Measurements from ENCODE around the gene FHOD3. TPM values are rescaled to one million over a fixed set of nuclear protein-coding genes. Genes with fewer than 3 reads are reported as not detected.

FHOD3 gene
- total RNA-seq, 4 donors from 2014 or later, result 3.5 to 40.0 (median 14.5) TPM

DNA sequence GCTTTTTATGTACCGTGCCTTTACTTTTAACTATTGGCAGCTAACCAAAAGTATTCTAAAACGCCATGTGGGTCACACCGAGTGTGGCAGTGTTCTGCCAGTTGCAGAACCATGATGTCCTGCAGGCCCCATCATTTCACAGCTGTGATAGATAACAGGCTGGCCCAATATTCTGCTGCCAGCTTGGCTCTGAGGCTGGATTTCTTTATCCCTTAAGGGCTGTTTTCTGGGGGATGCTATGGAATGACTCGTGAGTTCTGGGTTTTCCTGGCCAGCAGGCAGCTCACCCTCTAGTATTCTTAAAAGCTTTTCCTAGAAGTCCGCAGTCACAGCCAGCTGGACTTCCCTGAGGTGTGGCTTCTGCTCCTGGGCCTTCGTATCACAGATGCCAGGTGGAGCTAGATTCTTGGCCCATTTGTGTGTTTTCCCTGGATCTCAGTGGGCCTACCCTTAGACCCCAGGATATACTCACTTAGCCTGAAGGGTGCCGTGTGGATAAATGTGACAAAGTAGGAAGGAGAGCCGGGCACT, 41.0 kb downstream of the FHOD3 start:
- Histone ChIP-seq H3K27ac (no peak overlapping the region), H3K27me3 (no peaks in the 10 kb centered on the region), H3K9me3 (no peaks in the 10 kb centered on the region), H3K36me3 (no peaks in the 10 kb centered on the region), H3K4me1 (peaks cover 0 to 14% (median 9%) of the 10 kb centered on the region in 4 donors), H3K4me3 (no peak overlapping the region)
- DNase-seq, result no peak
- in situ Hi-C loops (cut with MboI; ENCODE audit: low pct_ligation_motif_present in 1 of 4, low pct_unique_long_range_greater_than_20kb in 1 of 4, low sequenced_read_pairs in 3 of 4), result no loop called here
- no peak for TF ChIP-seq EP300 (IDR thresholded peaks at IDR 0.05; ENCODE audit: low read depth)
- no peak for TF ChIP-seq POLR2AphosphoS5 (IDR thresholded peaks at IDR 0.05)
- TF ChIP-seq CTCF (IDR thresholded peaks at IDR 0.05), result no peak
- no peak for TF ChIP-seq POLR2A (IDR thresholded peaks at IDR 0.05)
- intact Hi-C loops (cut with DNase I; ENCODE audit: low total_unique reads), result no loop called here
- 49% methylated on average over 8 of the region's 8 CpGs; no CpG with 5 or more reads in 1 of the 2 donors for WGBS, 2 donors (ENCODE audit: low coverage in 1 of 2)

DNA sequence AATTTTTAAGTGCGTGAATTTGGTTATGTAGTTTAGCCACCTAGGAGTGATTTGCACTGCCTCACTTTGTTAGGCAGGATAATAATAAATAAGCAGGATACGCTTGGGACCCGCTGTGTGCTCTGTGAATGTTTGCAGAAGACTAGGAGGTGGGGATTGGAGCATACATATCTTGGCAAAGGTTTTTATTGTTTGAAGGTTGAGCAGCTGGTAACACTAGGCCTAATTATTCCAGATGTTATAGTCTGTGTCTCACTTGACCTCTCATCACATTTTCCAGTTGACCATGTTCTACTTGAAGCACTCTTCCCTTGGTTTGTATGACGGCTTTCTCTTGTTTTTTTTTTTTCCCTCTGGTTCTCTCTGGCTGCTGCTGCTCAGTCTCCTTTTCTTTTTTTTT, 42.7 kb downstream of the FHOD3 start:
- Histone ChIP-seq H3K27ac (no peak overlapping the region), H3K36me3 (no peaks in the 10 kb centered on the region), H3K9me3 (no peaks in the 10 kb centered on the region), H3K4me3 (no peak overlapping the region), H3K27me3 (no peaks in the 10 kb centered on the region), H3K4me1 (peaks cover 0 to 14% (median 7%) of the 10 kb centered on the region in 4 donors)
- in situ Hi-C loops (cut with MboI; ENCODE audit: low pct_ligation_motif_present in 1 of 4, low pct_unique_long_range_greater_than_20kb in 1 of 4, low sequenced_read_pairs in 3 of 4), result no loop called here
- TF ChIP-seq POLR2AphosphoS5 (IDR thresholded peaks at IDR 0.05) (no peak), CTCF (IDR thresholded peaks at IDR 0.05) (no peak), EP300 (IDR thresholded peaks at IDR 0.05; ENCODE audit: low read depth) (no peak), POLR2A (IDR thresholded peaks at IDR 0.05) (no peak)
- intact Hi-C loops (cut with DNase I; ENCODE audit: low total_unique reads), result no loop called here
- no peak for DNase-seq
- 50 to 51% methylated on average over 4 of the region's 4 CpGs for WGBS, 2 donors (ENCODE audit: low coverage in 1 of 2)

DNA sequence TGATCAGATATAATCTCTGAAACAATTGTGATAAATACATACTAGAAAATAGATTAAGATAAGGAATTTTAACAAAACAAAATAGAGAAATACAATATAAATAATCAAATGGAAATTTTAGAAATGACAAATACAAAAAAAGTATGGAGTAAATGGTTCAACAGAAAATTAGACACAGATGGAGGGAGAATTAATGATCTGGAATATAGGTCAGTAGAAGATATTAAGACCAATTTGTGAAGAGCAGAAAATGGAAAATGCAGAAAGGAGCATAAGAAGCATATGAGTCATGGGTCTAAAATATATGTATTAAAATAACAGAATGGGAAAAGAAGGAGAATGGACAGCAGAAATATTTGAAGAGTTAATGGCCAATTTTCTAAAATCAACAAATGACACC, 44.4 kb downstream of the FHOD3 start:
- in situ Hi-C loops (cut with MboI; ENCODE audit: low pct_ligation_motif_present in 1 of 4, low pct_unique_long_range_greater_than_20kb in 1 of 4, low sequenced_read_pairs in 3 of 4) (no loop called here), intact Hi-C loops (cut with DNase I; ENCODE audit: low total_unique reads) (no loop called here)
- no peaks in the 10 kb centered on the region for H3K27me3 ChIP-seq
- peaks cover 0 to 14% (median 7%) of the 10 kb centered on the region in 4 donors for H3K4me1 ChIP-seq
- no peak for DNase-seq
- no peak overlapping the region for H3K4me3 ChIP-seq
- no peaks in the 10 kb centered on the region for H3K36me3 ChIP-seq
- no peak overlapping the region for H3K27ac ChIP-seq
- no peaks in the 10 kb centered on the region for H3K9me3 ChIP-seq
- TF ChIP-seq POLR2AphosphoS5 (IDR thresholded peaks at IDR 0.05) (no peak), POLR2A (IDR thresholded peaks at IDR 0.05) (no peak), EP300 (IDR thresholded peaks at IDR 0.05; ENCODE audit: low read depth) (no peak), CTCF (IDR thresholded peaks at IDR 0.05) (no peak)

- WGBS, 2 donors (ENCODE audit: low coverage in 1 of 2), result 83% methylated on average over 3 of the region's 3 CpGs; no CpG with 5 or more reads in 1 of the 2 donors
- Histone ChIP-seq H3K36me3 (no peaks in the 10 kb centered on the region), H3K4me1 (peaks cover 0 to 26% (median 9%) of the 10 kb centered on the region in 4 donors), H3K4me3 (no peak overlapping the region), H3K9me3 (no peaks in the 10 kb centered on the region), H3K27ac (no peak overlapping the region), H3K27me3 (no peaks in the 10 kb centered on the region)
- TF ChIP-seq POLR2AphosphoS5 (IDR thresholded peaks at IDR 0.05), result no peak
- intact Hi-C loops (cut with DNase I; ENCODE audit: low total_unique reads) (no loop called here), in situ Hi-C loops (cut with MboI; ENCODE audit: low pct_ligation_motif_present in 1 of 4, low pct_unique_long_range_greater_than_20kb in 1 of 4, low sequenced_read_pairs in 3 of 4) (no loop called here)
- DNase-seq, result no peak
These were observed 50.8 kb downstream of the FHOD3 start for GRCh38 chr18:36348331-36348730.

- Histone ChIP-seq H3K4me3 (no peak overlapping the region), H3K27me3 (no peaks in the 10 kb centered on the region), H3K9me3 (no peaks in the 10 kb centered on the region), H3K36me3 (no peaks in the 10 kb centered on the region), H3K4me1 (peaks cover 0 to 26% (median 9%) of the 10 kb centered on the region in 4 donors), H3K27ac (no peak overlapping the region)
- no peak for DNase-seq
- intact Hi-C loops (cut with DNase I; ENCODE audit: low total_unique reads) (no loop called here), in situ Hi-C loops (cut with MboI; ENCODE audit: low pct_ligation_motif_present in 1 of 4, low pct_unique_long_range_greater_than_20kb in 1 of 4, low sequenced_read_pairs in 3 of 4) (no loop called here)
- TF ChIP-seq POLR2AphosphoS5 (IDR thresholded peaks at IDR 0.05) (no peak), POLR2A (IDR thresholded peaks at IDR 0.05) (no peak), EP300 (IDR thresholded peaks at IDR 0.05; ENCODE audit: low read depth) (no peak), CTCF (IDR thresholded peaks at IDR 0.05) (no peak)
- WGBS, 2 donors (ENCODE audit: low coverage in 1 of 2), result 77% methylated on average over 6 of the region's 6 CpGs; no CpG with 5 or more reads in 1 of the 2 donors
These were observed 51.5 kb downstream of the FHOD3 start for GRCh38 chr18:36348971-36349417.
